IMR-90 (cell line): ENCODE measurements around the gene IDS. TPM values are rescaled to one million over a fixed set of nuclear protein-coding genes. Genes with fewer than 3 reads are reported as not detected.

Source experiments
- ATAC-seq: fragments of 200-7000 bp; cut with Tn5 transposase; 2 replicates; pipeline ENCODE4 v1.9.1; 2020; ENCODE audit warnings: low read depth, mild to moderate bottlenecking, moderate library complexity
- BruUV-seq: library from RNA; stranded (reverse); fragments of 400-500 nt; replicated peaks from 2 replicates; lab custom pipeline; 2021; lab: Mats Ljungman, UMichigan
- CTCF ChIA-PET: fragments of 300-600 bp; formaldehyde crosslinking; extraction: SDS; loops from one replicate; lab custom pipeline; 2021; ENCODE audit warnings: antibody characterized with exemption; lab: Yijun Ruan, JAX
- POLR2A ChIA-PET: fragments of 300-600 bp; sonication (Branson Sonifier 250); formaldehyde crosslinking; loops from one replicate; lab custom pipeline; 2022; ENCODE audit warnings: antibody characterized with exemption; ENCODE audit not compliant: unreplicated experiment; lab: Charles Lee
- DNase-seq: peaks from one replicate; pipeline ENCODE4 v3.0.0; 2013
- H2AFZ ChIP-seq: replicated peaks from 2 replicates; pipeline ENCODE3; 2013; ENCODE audit warnings: low read length, mild to moderate bottlenecking; ENCODE audit not compliant: poor library complexity
- H2AK5ac ChIP-seq: 2 replicates; pipeline ENCODE4 v1.6.1; 2013; ENCODE audit warnings: low read depth, low read length, inconsistent platforms
- H2AK9ac ChIP-seq: replicated peaks from 2 replicates; pipeline ENCODE3; 2013; ENCODE audit warnings: mild to moderate bottlenecking, low read depth, low read length, moderate library complexity; ENCODE audit not compliant: poor library complexity
- H2BK120ac ChIP-seq: 2 replicates; pipeline ENCODE4 v1.6.1; 2013; ENCODE audit warnings: low read depth, low read length, inconsistent platforms
- H2BK15ac ChIP-seq: 3 replicates; pipeline ENCODE4 v1.6.1; 2013; ENCODE audit warnings: low read depth, low read length, inconsistent platforms
- H2BK20ac ChIP-seq: 2 replicates; pipeline ENCODE4 v1.6.1; 2013; ENCODE audit warnings: low read depth, mild to moderate bottlenecking, inconsistent platforms, low read length, moderate library complexity
- H2BK5ac ChIP-seq: 2 replicates; pipeline ENCODE4 v1.6.1; 2013; ENCODE audit warnings: mild to moderate bottlenecking, low read depth, low read length, inconsistent platforms; ENCODE audit not compliant: poor library complexity, severe bottlenecking
- H3K14ac ChIP-seq: replicated peaks from 2 replicates; pipeline ENCODE4 v1.6.1; 2013; ENCODE audit warnings: low read depth, low read length, inconsistent platforms
- H3K18ac ChIP-seq: 2 replicates; pipeline ENCODE4 v1.6.1; 2013; ENCODE audit warnings: low read depth, low read length, control low read depth
- H3K23ac ChIP-seq: 2 replicates; pipeline ENCODE4 v1.6.1; 2013; ENCODE audit warnings: low read depth, low read length, inconsistent platforms
- H3K27ac ChIP-seq: 2 replicates; pipeline ENCODE4 v1.5.1; 2013; ENCODE audit warnings: mild to moderate bottlenecking, control low read depth, low read length; ENCODE audit not compliant: insufficient read depth
- H3K27me3 ChIP-seq: 2 replicates; pipeline ENCODE4 v1.6.1; 2013; ENCODE audit warnings: low read length; ENCODE audit not compliant: control insufficient read depth, insufficient read depth
- H3K36me3 ChIP-seq: 2 replicates; pipeline ENCODE4 v1.6.1; 2013; ENCODE audit warnings: low read length, mixed read lengths; ENCODE audit not compliant: control insufficient read depth, insufficient read depth
- H3K4ac ChIP-seq: 2 replicates; pipeline ENCODE4 v1.6.1; 2013; ENCODE audit warnings: low read depth, low read length, inconsistent platforms
- H3K4me1 ChIP-seq: 2 replicates; pipeline ENCODE4 v1.6.1; 2013; ENCODE audit warnings: low read length, mixed read lengths; ENCODE audit not compliant: control insufficient read depth, insufficient read depth
- H3K4me2 ChIP-seq: 2 replicates; pipeline ENCODE4 v1.6.1; 2013; ENCODE audit warnings: low read depth, mild to moderate bottlenecking, control low read depth, low read length, moderate library complexity
- H3K4me3 ChIP-seq: 2 replicates; pipeline ENCODE4 v1.5.1; 2013; ENCODE audit warnings: low read depth, mild to moderate bottlenecking, control low read depth, low read length, moderate library complexity; ENCODE audit not compliant: insufficient read depth
- H3K56ac ChIP-seq: 2 replicates; pipeline ENCODE4 v1.6.1; 2013; ENCODE audit warnings: low read length, inconsistent platforms; ENCODE audit not compliant: insufficient read depth; ENCODE audit errors: extremely low read depth
- H3K79me1 ChIP-seq, 2 experiments: 2 replicates each; pipeline ENCODE4 v1.6.1; 2013; ENCODE audit warnings: low read length in 2 of 2, inconsistent platforms in 1 of 2, low read depth in 1 of 2
- H3K9ac ChIP-seq: 2 replicates; pipeline ENCODE4 v1.6.1; 2013; ENCODE audit warnings: low read depth, low read length, control low read depth
- H3K9me1 ChIP-seq: 2 replicates; pipeline ENCODE4 v1.6.1; 2013; ENCODE audit warnings: low read length, inconsistent platforms; ENCODE audit not compliant: insufficient read depth
- H3K9me3 ChIP-seq: 2 replicates; pipeline ENCODE4 v1.6.1; 2013; ENCODE audit warnings: low read length; ENCODE audit not compliant: control insufficient read depth, insufficient read depth
- H4K20me1 ChIP-seq: 2 replicates; pipeline ENCODE4 v1.6.1; 2013; ENCODE audit warnings: low read length, inconsistent platforms; ENCODE audit not compliant: insufficient read depth
- H4K5ac ChIP-seq: 2 replicates; pipeline ENCODE4 v1.6.1; 2013; ENCODE audit warnings: mild to moderate bottlenecking, low read depth, low read length, control low read depth
- H4K8ac ChIP-seq, 2 experiments: 2 replicates each; pipeline ENCODE4 v1.6.1; 2013; ENCODE audit warnings: low read depth in 2 of 2, low read length in 2 of 2, control low read depth in 1 of 2, inconsistent platforms in 1 of 2
- H4K91ac ChIP-seq: 2 replicates; pipeline ENCODE4 v1.6.1; 2013; ENCODE audit warnings: low read depth, low read length, inconsistent platforms; ENCODE audit not compliant: insufficient read depth
- BHLHE40 ChIP-seq: fragments of 150-350 bp; IDR thresholded peaks from 2 replicates; pipeline ENCODE4 v1.6.1; 2016; ENCODE audit warnings: mild to moderate bottlenecking, low read depth, low read length
- CHD1 ChIP-seq: IDR thresholded peaks from 2 replicates; pipeline ENCODE4 v1.6.1; 2012; ENCODE audit warnings: low read depth, low read length, improper control_type of control experiment
- ELK1 ChIP-seq: fragments of 150-350 bp; IDR thresholded peaks from 2 replicates; pipeline ENCODE4 v1.6.1; 2016; ENCODE audit warnings: low read depth, mild to moderate bottlenecking, low read length, moderate library complexity, borderline replicate concordance
- FOS ChIP-seq: fragments of 150-350 bp; IDR thresholded peaks from 2 replicates; pipeline ENCODE4 v1.6.1; 2016; ENCODE audit warnings: low read depth, low read length
- MAFK ChIP-seq: IDR thresholded peaks from 2 replicates; pipeline ENCODE4 v1.6.1; 2012; ENCODE audit warnings: low read depth, low read length, improper control_type of control experiment
- MAZ ChIP-seq: IDR thresholded peaks from 2 replicates; pipeline ENCODE4 v1.6.1; 2012; ENCODE audit warnings: low read depth, mild to moderate bottlenecking, low read length, improper control_type of control experiment, moderate library complexity, borderline replicate concordance
- MXI1 ChIP-seq: IDR thresholded peaks from 2 replicates; pipeline ENCODE4 v1.6.1; 2012; ENCODE audit warnings: low read depth, mild to moderate bottlenecking, low read length, moderate library complexity, borderline replicate concordance
- NFE2L2 ChIP-seq: fragments of 150-350 bp; IDR thresholded peaks from 2 replicates; pipeline ENCODE4 v1.6.1; 2016; ENCODE audit warnings: low read depth, mild to moderate bottlenecking, low read length
- POLR2A ChIP-seq: IDR thresholded peaks from 2 replicates; pipeline ENCODE4 v1.6.1; 2012; ENCODE audit warnings: mild to moderate bottlenecking, low read depth, low read length
- RAD21 ChIP-seq: IDR thresholded peaks from 2 replicates; pipeline ENCODE4 v1.6.1; 2012; ENCODE audit warnings: low read length, improper control_type of control experiment
- RCOR1 ChIP-seq: IDR thresholded peaks from 2 replicates; pipeline ENCODE4 v1.6.1; 2012; ENCODE audit warnings: mild to moderate bottlenecking, low read length, improper control_type of control experiment; ENCODE audit not compliant: insufficient replicate concordance
- RFX5 ChIP-seq: IDR thresholded peaks from 2 replicates; pipeline ENCODE4 v1.8.0; 2012; ENCODE audit warnings: low read depth, mild to moderate bottlenecking, low read length, moderate library complexity
- WGBS, 2 experiments: methylation state at CpG; one replicate each; pipeline versions ENCODE4 v1.1.5 to v1.1.7; 2013; ENCODE audit warnings: missing lambda C conversion rate in 2 of 2; ENCODE audit not compliant: insufficient read length in 1 of 2; ENCODE audit errors: extremely low coverage in 2 of 2; 5-methylcytosine and 5-hydroxymethylcytosine counted together
- dilution Hi-C: fragments of 300-500 bp; cut with HindIII; formaldehyde crosslinking; loops from one replicate; pipeline ENCODE4 v1.14.3; 2018; ENCODE audit warnings: low sequenced_read_pairs; ENCODE audit not compliant: unreplicated experiment
- in situ Hi-C: fragments of 300-500 bp; cut with MboI; formaldehyde crosslinking; loops from 3 replicates; pipeline ENCODE4 v1.14.3; 2019; ENCODE audit warnings: low sequenced_read_pairs, inconsistent platforms, mixed read lengths
- intact Hi-C: fragments of 100-400 bp; cut with micrococcal nuclease; formaldehyde crosslinking; loops from 2 replicates; pipeline ENCODE4 v1.10.0; 2022
- polyA plus RNA-seq, 3 experiments: library from polyadenylated mRNA; depleted of rRNA; stranded (reverse); fragments of >200 nt; gene quantifications; 2 replicates each; pipeline ENCODE4 v1.2.3, GENCODE V29; 2012; ENCODE audit warnings: low replicate concordance in 1 of 3
- total RNA-seq: library from RNA; depleted of rRNA; stranded (reverse); fragments of >200 nt; gene quantifications from 2 replicates; pipeline ENCODE4 v1.2.3, GENCODE V29; 2012
- TF ChIP-seq, protein P1 (sequence below): conservative IDR thresholded peaks from 2 replicates; pipeline ENCODE4 v1.5.1; 2012; ENCODE audit warnings: mild to moderate bottlenecking, low read depth, low read length, improper control_type of control experiment
- TF ChIP-seq, protein P2 (sequence below): fragments of 150-350 bp; IDR thresholded peaks from 2 replicates; pipeline ENCODE4 v1.6.1; 2017; ENCODE audit warnings: mild to moderate bottlenecking, antibody characterized with exemption, low read length, low read depth

The IDS gene
- total and polyA plus RNA-seq, 2 of the 4 experiments (the other 2 are of a cell fraction), result 26.3 to 56.9 TPM

DNA sequence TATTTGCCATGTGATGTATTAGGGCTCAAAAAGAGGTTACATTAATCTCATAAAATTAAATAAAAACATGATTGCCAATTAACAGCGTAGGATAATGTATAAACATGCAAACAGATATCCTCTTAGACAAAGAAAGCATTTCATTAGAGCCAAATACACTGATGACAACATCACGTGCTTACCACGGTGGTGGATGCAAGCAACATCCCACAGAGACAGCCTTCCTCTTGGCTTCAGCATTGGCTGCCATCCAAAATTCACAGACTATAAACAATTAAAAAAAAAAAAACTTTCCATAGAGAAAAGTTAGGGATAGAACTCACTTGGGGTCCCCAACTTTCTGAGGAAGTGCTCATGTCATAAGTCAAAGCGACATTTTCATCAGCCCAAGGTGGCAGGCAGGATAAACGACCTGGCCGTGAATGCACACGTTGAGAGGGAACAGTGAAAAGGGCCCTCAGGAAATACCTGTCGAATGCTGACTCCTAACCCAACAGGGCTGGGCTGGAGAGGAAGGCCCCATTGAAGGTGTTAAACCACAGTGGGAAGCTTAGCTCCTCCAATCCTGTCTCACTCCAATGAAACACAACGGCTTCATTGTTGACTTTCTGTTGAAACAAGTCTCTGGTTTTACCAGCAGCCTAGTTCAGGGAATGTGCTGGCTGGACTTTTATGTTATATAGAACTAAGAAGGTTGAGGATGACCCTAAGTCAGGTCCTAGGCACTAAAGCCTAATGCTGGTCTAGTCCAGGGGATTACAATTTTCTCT lies 48.4 kb downstream of the IDS start:
- ChIA-PET POLR2A (no interaction called here), CTCF (no interaction called here)
- TF ChIP-seq MXI1 (no peak), MAFK (no peak), NFE2L2 (no peak), MAZ (no peak), FOS (no peak), ELK1 (no peak), BHLHE40 (no peak), RFX5 (no peak), CHD1 (no peak), POLR2A (no peak), RAD21 (no peak), RCOR1 (no peak)
- TF ChIP-seq, protein P1, sequence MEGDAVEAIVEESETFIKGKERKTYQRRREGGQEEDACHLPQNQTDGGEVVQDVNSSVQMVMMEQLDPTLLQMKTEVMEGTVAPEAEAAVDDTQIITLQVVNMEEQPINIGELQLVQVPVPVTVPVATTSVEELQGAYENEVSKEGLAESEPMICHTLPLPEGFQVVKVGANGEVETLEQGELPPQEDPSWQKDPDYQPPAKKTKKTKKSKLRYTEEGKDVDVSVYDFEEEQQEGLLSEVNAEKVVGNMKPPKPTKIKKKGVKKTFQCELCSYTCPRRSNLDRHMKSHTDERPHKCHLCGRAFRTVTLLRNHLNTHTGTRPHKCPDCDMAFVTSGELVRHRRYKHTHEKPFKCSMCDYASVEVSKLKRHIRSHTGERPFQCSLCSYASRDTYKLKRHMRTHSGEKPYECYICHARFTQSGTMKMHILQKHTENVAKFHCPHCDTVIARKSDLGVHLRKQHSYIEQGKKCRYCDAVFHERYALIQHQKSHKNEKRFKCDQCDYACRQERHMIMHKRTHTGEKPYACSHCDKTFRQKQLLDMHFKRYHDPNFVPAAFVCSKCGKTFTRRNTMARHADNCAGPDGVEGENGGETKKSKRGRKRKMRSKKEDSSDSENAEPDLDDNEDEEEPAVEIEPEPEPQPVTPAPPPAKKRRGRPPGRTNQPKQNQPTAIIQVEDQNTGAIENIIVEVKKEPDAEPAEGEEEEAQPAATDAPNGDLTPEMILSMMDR, result no peak
- TF ChIP-seq, protein P2, sequence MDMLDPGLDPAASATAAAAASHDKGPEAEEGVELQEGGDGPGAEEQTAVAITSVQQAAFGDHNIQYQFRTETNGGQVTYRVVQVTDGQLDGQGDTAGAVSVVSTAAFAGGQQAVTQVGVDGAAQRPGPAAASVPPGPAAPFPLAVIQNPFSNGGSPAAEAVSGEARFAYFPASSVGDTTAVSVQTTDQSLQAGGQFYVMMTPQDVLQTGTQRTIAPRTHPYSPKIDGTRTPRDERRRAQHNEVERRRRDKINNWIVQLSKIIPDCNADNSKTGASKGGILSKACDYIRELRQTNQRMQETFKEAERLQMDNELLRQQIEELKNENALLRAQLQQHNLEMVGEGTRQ, result no peak
- no peak overlapping the region for H3K27ac ChIP-seq
- H3K56ac ChIP-seq, result no peak overlapping the region
- no peak overlapping the region for H2AK9ac ChIP-seq
- H3K23ac ChIP-seq, result no peak overlapping the region
- H3K4me2 ChIP-seq, result no peak overlapping the region
- no peak overlapping the region for H3K9ac ChIP-seq
- no peak overlapping the region for H2AFZ ChIP-seq
- no peak for ATAC-seq
- no peak overlapping the region for H3K4me3 ChIP-seq
- H2BK20ac ChIP-seq, result no peak overlapping the region
- no peak overlapping the region for H3K4ac ChIP-seq
- no peak overlapping the region for H4K91ac ChIP-seq
- H3K4me1 ChIP-seq, result no peaks in the 10 kb centered on the region
- no peak overlapping the region for H3K18ac ChIP-seq
- no peaks in the 10 kb centered on the region for H4K20me1 ChIP-seq
- no peak overlapping the region for H2BK5ac ChIP-seq
- intact Hi-C loops, result no loop called here
- no peaks in the 10 kb centered on the region for H3K27me3 ChIP-seq
- H3K9me3 ChIP-seq, result no peaks in the 10 kb centered on the region
- no peak overlapping the region for H2AK5ac ChIP-seq
- no peak for DNase-seq
- no peak overlapping the region for H4K5ac ChIP-seq
- H4K8ac ChIP-seq, result no peak overlapping the region
- no peak overlapping the region for H2BK120ac ChIP-seq
- no peaks in the 10 kb centered on the region for H3K79me1 ChIP-seq
- WGBS, 2 experiments, result no CpG with 5 or more reads among the region's 9 CpGs
- BruUV-seq, result no TSS peak
- no peaks in the 10 kb centered on the region for H3K36me3 ChIP-seq
- in situ Hi-C loops, result no loop called here
- no peak overlapping the region for H2BK15ac ChIP-seq
- dilution Hi-C loops, result no loop called here
- H3K14ac ChIP-seq, result no peak overlapping the region
- no peaks in the 10 kb centered on the region for H3K9me1 ChIP-seq
